ENCODE results near the gene SMARCAL1. TPM values are rescaled to one million over a fixed set of nuclear protein-coding genes. Genes with fewer than 3 reads are reported as not detected.

The SMARCAL1 gene
- total and polyA plus RNA-seq, 9 of the 15 experiments (the other 6 are each of a cell fraction or from before 2014, with no cell fraction given): 8.2 to 27.9 (median 12.4) TPM

DNA sequence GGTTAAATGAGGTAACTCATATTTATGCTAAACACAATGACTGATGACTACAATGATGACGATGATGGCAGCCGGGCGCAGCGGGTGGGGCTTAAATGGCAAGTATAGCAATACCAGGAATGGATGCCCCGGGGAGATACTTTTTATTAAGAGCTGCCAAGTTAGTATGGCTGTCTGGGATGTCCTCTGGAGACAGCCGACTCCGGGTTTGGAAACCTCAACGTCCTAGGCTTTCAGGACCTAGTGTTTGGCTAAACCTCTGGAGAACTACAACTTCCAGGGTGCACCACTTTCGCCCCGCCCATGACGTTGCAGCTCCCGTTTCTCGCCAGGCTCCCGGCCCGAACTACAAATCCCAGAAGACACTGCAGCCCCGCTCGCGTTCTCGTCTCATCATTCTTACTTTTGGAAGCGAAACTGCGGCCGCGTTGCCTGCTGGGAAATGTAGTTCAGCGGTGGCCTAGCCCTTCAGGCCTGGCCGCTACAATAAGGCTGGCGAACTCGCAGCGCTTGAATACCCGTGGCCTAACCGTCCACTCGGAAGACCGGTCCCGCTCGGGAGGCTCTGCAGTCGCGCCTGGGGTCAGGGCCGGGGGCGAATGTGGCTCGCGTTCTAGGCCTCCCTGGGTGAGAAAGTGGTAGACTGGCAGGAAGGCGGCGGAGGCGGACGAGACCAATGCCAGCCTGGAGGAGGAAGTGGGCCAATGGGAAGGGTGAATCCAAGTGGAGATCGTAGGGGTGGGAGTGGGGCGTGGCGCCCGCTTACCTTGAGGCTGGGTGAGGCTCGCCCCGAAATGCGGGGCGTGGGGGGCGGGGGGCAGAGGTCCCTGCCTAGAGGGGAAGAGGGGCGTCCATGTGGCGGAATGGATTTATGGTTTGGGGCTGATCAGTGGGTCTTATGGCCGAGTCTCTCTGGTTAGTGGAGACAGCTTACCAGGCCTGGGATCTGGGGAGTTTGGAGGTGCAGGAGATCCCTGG is at the start of gene SMARCAL1 (continued):
- TF ChIP-seq, protein P1, sequence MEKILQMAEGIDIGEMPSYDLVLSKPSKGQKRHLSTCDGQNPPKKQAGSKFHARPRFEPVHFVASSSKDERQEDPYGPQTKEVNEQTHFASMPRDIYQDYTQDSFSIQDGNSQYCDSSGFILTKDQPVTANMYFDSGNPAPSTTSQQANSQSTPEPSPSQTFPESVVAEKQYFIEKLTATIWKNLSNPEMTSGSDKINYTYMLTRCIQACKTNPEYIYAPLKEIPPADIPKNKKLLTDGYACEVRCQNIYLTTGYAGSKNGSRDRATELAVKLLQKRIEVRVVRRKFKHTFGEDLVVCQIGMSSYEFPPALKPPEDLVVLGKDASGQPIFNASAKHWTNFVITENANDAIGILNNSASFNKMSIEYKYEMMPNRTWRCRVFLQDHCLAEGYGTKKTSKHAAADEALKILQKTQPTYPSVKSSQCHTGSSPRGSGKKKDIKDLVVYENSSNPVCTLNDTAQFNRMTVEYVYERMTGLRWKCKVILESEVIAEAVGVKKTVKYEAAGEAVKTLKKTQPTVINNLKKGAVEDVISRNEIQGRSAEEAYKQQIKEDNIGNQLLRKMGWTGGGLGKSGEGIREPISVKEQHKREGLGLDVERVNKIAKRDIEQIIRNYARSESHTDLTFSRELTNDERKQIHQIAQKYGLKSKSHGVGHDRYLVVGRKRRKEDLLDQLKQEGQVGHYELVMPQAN (IDR thresholded peaks at IDR 0.05; ENCODE audit: borderline replicate concordance): peak; percentile 55; the same call in 1 of the 2 replicates
- TF ChIP-seq HLTF (IDR thresholded peaks at IDR 0.05): no peak
- TF ChIP-seq ZNF76 (CRISPR knock-in tag; IDR thresholded peaks at IDR 0.05; ENCODE audit: borderline replicate concordance): no peak
- TF ChIP-seq TAF1 (IDR thresholded peaks at IDR 0.05; ENCODE audit: control insufficient read depth, extremely low read depth, insufficient read depth, low read length, severe bottlenecking): peak; percentile 51
- TF ChIP-seq ZBTB7A (IDR thresholded peaks at IDR 0.05; ENCODE audit: borderline replicate concordance, control insufficient read depth, low read depth, low read length): peak; percentile 41; the same call in 1 of the 2 replicates
- peak; percentile 52; the same call in 1 of the 2 replicates for TF ChIP-seq ZNF175 (CRISPR knock-in tag; IDR thresholded peaks at IDR 0.05; ENCODE audit: low read depth)
- TF ChIP-seq THAP7 (CRISPR knock-in tag; IDR thresholded peaks at IDR 0.05): no peak
- TF ChIP-seq SRF (CRISPR knock-in tag; IDR thresholded peaks at IDR 0.05): 0 out of 4 replicates have a peak, but pooled peaks of 1 of the 2 experiments have one; percentile 23
- TF ChIP-seq, protein P2, sequence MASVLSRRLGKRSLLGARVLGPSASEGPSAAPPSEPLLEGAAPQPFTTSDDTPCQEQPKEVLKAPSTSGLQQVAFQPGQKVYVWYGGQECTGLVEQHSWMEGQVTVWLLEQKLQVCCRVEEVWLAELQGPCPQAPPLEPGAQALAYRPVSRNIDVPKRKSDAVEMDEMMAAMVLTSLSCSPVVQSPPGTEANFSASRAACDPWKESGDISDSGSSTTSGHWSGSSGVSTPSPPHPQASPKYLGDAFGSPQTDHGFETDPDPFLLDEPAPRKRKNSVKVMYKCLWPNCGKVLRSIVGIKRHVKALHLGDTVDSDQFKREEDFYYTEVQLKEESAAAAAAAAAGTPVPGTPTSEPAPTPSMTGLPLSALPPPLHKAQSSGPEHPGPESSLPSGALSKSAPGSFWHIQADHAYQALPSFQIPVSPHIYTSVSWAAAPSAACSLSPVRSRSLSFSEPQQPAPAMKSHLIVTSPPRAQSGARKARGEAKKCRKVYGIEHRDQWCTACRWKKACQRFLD (CRISPR knock-in tag; IDR thresholded peaks at IDR 0.05): peak; percentile 82
- no peak for TF ChIP-seq HDGF (IDR thresholded peaks at IDR 0.05)
- no peak; the same call in 1 of the 2 replicates for TF ChIP-seq ETV1 (tag; conservative IDR thresholded peaks at IDR 0.05; ENCODE audit: low read depth)
- TF ChIP-seq EGR1 (conservative IDR thresholded peaks at IDR 0.05): peak; percentile 26
- TF ChIP-seq TBL1XR1 (IDR thresholded peaks at IDR 0.05; ENCODE audit: low read length in 2 of 2): 0 out of 4 replicates have a peak, but pooled peaks of 1 of the 2 experiments have one; percentile 4
- peak; percentile 73 for TF ChIP-seq SUPT5H (IDR thresholded peaks at IDR 0.05)
- TF ChIP-seq ZNF197 (CRISPR knock-in tag; IDR thresholded peaks at IDR 0.05; ENCODE audit: low read depth): peak; percentile 74; the same call in 1 of the 2 replicates
- TF ChIP-seq, protein P3, sequence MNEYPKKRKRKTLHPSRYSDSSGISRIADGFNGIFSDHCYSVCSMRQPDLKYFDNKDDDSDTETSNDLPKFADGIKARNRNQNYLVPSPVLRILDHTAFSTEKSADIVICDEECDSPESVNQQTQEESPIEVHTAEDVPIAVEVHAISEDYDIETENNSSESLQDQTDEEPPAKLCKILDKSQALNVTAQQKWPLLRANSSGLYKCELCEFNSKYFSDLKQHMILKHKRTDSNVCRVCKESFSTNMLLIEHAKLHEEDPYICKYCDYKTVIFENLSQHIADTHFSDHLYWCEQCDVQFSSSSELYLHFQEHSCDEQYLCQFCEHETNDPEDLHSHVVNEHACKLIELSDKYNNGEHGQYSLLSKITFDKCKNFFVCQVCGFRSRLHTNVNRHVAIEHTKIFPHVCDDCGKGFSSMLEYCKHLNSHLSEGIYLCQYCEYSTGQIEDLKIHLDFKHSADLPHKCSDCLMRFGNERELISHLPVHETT (CRISPR knock-in tag; conservative IDR thresholded peaks at IDR 0.05 in 1 of 2, IDR thresholded peaks at IDR 0.05 in 1 of 2): peak in 1 of 2 experiments; percentile 69; a peak in 2 of 4 replicates
- peak; percentile 94 to 95 for TF ChIP-seq SIX5 (IDR thresholded peaks at IDR 0.05; ENCODE audit: borderline replicate concordance in 1 of 2, insufficient read depth in 1 of 2, low read depth in 1 of 2, low read length in 2 of 2)
- TF ChIP-seq ZNF436 (CRISPR knock-in tag; IDR thresholded peaks at IDR 0.05): no peak
- TF ChIP-seq TAF7 (tag; IDR thresholded peaks at IDR 0.05): no peak
- TF ChIP-seq CREM (IDR thresholded peaks at IDR 0.05; ENCODE audit: low read depth): peak; percentile 95

All from K562 (cell line).